Smooth muscle cell (in vitro differentiated cells): Measurements from ENCODE around the gene MBD5. TPM values are rescaled to one million over a fixed set of nuclear protein-coding genes. Genes with fewer than 3 reads are reported as not detected.

Experiments used
- DNase-seq: peaks from one replicate; lab custom pipeline; 2025; ENCODE audit not compliant: unreplicated experiment; lab: John Stamatoyannopoulos, UW
- H2AFZ ChIP-seq: fragments of 200-600 bp; sonication (generic); 2 replicates; pipeline ENCODE4 v1.6.0; 2016; ENCODE audit warnings: antibody characterized with exemption, low read depth, mild to moderate bottlenecking
- H3F3A ChIP-seq: fragments of 200-600 bp; sonication (generic); 2 replicates; pipeline ENCODE4 v1.6.0; 2017; ENCODE audit warnings: antibody characterized with exemption, low read depth
- H3K27ac ChIP-seq: fragments of 200-600 bp; sonication (generic); 2 replicates; pipeline ENCODE4 v1.5.1; 2016; ENCODE audit warnings: low read depth, mild to moderate bottlenecking
- H3K27me3 ChIP-seq: fragments of 200-600 bp; sonication (generic); 2 replicates; pipeline ENCODE4 v1.6.1; 2016; ENCODE audit warnings: low read depth, mild to moderate bottlenecking
- H3K36me3 ChIP-seq: fragments of 200-600 bp; sonication (generic); 2 replicates; pipeline ENCODE4 v1.5.1; 2016; ENCODE audit warnings: low read depth
- H3K4me1 ChIP-seq: fragments of 200-600 bp; sonication (generic); 2 replicates; pipeline ENCODE4 v1.5.1; 2016; ENCODE audit warnings: low read depth
- H3K4me2 ChIP-seq: fragments of 200-600 bp; sonication (generic); 2 replicates; pipeline ENCODE4 v1.6.0; 2016; ENCODE audit warnings: mild to moderate bottlenecking
- H3K4me3 ChIP-seq: fragments of 200-600 bp; sonication (generic); 2 replicates; pipeline ENCODE4 v1.5.1; 2016; ENCODE audit warnings: mild to moderate bottlenecking
- H3K79me2 ChIP-seq: fragments of 200-600 bp; sonication (generic); 2 replicates; pipeline ENCODE4 v1.6.0; 2016; ENCODE audit warnings: low read depth, mild to moderate bottlenecking
- H3K9ac ChIP-seq: fragments of 200-600 bp; sonication (generic); 2 replicates; pipeline ENCODE4 v1.6.0; 2016; ENCODE audit warnings: low read depth
- H3K9me3 ChIP-seq: fragments of 200-600 bp; sonication (generic); replicated peaks from 2 replicates; pipeline ENCODE4 v1.5.1; 2016; ENCODE audit warnings: low read depth
- H4K20me1 ChIP-seq: fragments of 200-600 bp; sonication (generic); 2 replicates; pipeline ENCODE4 v1.6.0; 2016; ENCODE audit warnings: low read depth
- CTCF ChIP-seq: fragments of 200-600 bp; sonication (generic); IDR thresholded peaks from 2 replicates; pipeline ENCODE4 v1.5.1; 2017; ENCODE audit warnings: borderline replicate concordance, mild to moderate bottlenecking, antibody characterized with exemption; ENCODE audit not compliant: insufficient read depth, poor library complexity, severe bottlenecking
- WGBS: methylation state at CpG from one replicate; pipeline ENCODE4 v1.1.7; 2016; ENCODE audit warnings: low lambda C conversion rate; 5-methylcytosine and 5-hydroxymethylcytosine counted together
- polyA plus RNA-seq: library from polyadenylated mRNA; unstranded; fragments of >200 nt; fragmentation: Nextera tagmentation; extraction: Ambion mirVana; gene quantifications from 2 replicates; pipeline ENCODE4 v1.2.1, GENCODE V29; 2016
- total RNA-seq: library from RNA; depleted of rRNA; stranded (reverse); fragments of >200 nt; gene quantifications from 2 replicates; pipeline ENCODE4 v1.2.3, GENCODE V29; 2014

The MBD5 gene
- total and polyA plus RNA-seq, 2 experiments from 2014 or later = 25.7 to 31.2 TPM

- no peak for DNase-seq
- Histone ChIP-seq H3K4me3 (no peak overlapping the region), H3K9ac (no peak overlapping the region), H3K27me3 (no peaks in the 10 kb centered on the region), H3K9me3 (no peaks in the 10 kb centered on the region), H3K4me2 (no peak overlapping the region), H3K36me3 (no peaks in the 10 kb centered on the region), H4K20me1 (peaks cover 14% of the 10 kb centered on the region), H3K4me1 (no peaks in the 10 kb centered on the region), H2AFZ (no peak overlapping the region), H3K79me2 (peaks cover 7% of the 10 kb centered on the region), H3K27ac (peak overlapping the region; percentile 48), H3F3A (no peaks in the 10 kb centered on the region)
- 52% methylated on average over 2 of the region's 2 CpGs for WGBS
- TF ChIP-seq CTCF = no peak
Observed at GRCh38 chr2:148124271-148124670, 103.4 kb downstream of the MBD5 start.

- H3K4me1 ChIP-seq = no peaks in the 10 kb centered on the region
- H3K4me2 ChIP-seq = no peak overlapping the region
- H2AFZ ChIP-seq = no peak overlapping the region
- no peak overlapping the region for H3K9ac ChIP-seq
- no peaks in the 10 kb centered on the region for H3F3A ChIP-seq
- no peak overlapping the region for H3K27ac ChIP-seq
- no peak for TF ChIP-seq CTCF
- H3K79me2 ChIP-seq = peaks cover 15% of the 10 kb centered on the region
- DNase-seq = no peak
- H3K36me3 ChIP-seq = no peaks in the 10 kb centered on the region
- WGBS = 54% methylated on average over 3 of the region's 3 CpGs
- H3K4me3 ChIP-seq = no peak overlapping the region
- H3K27me3 ChIP-seq = no peaks in the 10 kb centered on the region
- peaks cover 55% of the 10 kb centered on the region for H4K20me1 ChIP-seq
- H3K9me3 ChIP-seq = no peaks in the 10 kb centered on the region
Observed at GRCh38 chr2:148130581-148130980, 109.7 kb downstream of the MBD5 start.

DNA sequence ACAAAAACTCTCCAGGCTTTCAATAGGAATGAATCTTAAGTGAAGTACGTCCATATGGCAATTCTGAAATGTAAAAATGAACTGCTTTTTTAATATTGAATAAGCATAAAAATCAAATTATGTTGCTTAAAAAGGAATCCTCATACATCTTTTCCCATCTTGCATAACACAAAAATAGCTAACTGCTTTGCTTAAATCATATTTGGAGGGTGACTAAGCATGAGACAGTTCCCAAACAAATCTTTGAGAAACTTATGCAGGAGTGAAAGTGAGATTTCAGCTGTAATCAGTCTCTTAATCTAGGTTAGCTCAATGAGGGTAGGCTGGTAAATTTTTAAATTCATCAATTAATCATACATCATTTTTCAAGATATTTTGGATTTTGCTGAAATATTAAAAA, 111.5 kb downstream of the MBD5 start:
- no peak for DNase-seq
- Histone ChIP-seq H3K79me2 (peaks cover 14% of the 10 kb centered on the region), H3K27ac (no peak overlapping the region), H4K20me1 (peaks cover 74% of the 10 kb centered on the region), H3K27me3 (no peaks in the 10 kb centered on the region), H3K36me3 (no peaks in the 10 kb centered on the region), H3K9me3 (no peaks in the 10 kb centered on the region), H3K4me3 (no peak overlapping the region), H3K9ac (no peak overlapping the region), H2AFZ (no peak overlapping the region), H3K4me1 (no peaks in the 10 kb centered on the region), H3K4me2 (peak overlapping the region; percentile 25), H3F3A (no peaks in the 10 kb centered on the region)
- no peak for TF ChIP-seq CTCF
- WGBS = 97% methylated on average over 1 of the region's 1 CpG

- TF ChIP-seq CTCF = no peak
- Histone ChIP-seq H3K4me1 (no peaks in the 10 kb centered on the region), H2AFZ (no peak overlapping the region), H3K79me2 (peaks cover 14% of the 10 kb centered on the region), H3K9me3 (no peaks in the 10 kb centered on the region), H3K36me3 (no peaks in the 10 kb centered on the region), H3K4me3 (no peak overlapping the region), H3K9ac (no peak overlapping the region), H3F3A (no peaks in the 10 kb centered on the region), H3K4me2 (no peak overlapping the region), H4K20me1 (peaks cover 76% of the 10 kb centered on the region), H3K27me3 (no peaks in the 10 kb centered on the region), H3K27ac (no peak overlapping the region)
- DNase-seq = no peak
- WGBS = 95% methylated on average over 3 of the region's 3 CpGs
Observed at GRCh38 chr2:148135705-148136104, 114.8 kb downstream of the MBD5 start.
